HG03342 (cell line): ENCODE data around the gene CHST6.
"Not testable (repeated sequence)": the region's sequence is repeated elsewhere in the genome, so short reads cannot be mapped to it uniquely, and the experiment has no call there.

Experiments
- ATAC-seq: cut with Tn5 transposase; IDR thresholded peaks from one replicate; pipeline ENCODE4 v1.9.1; 2021; ENCODE audit warnings: mild to moderate bottlenecking, moderate library complexity; ENCODE audit not compliant: unreplicated experiment

Gene CHST6

DNA sequence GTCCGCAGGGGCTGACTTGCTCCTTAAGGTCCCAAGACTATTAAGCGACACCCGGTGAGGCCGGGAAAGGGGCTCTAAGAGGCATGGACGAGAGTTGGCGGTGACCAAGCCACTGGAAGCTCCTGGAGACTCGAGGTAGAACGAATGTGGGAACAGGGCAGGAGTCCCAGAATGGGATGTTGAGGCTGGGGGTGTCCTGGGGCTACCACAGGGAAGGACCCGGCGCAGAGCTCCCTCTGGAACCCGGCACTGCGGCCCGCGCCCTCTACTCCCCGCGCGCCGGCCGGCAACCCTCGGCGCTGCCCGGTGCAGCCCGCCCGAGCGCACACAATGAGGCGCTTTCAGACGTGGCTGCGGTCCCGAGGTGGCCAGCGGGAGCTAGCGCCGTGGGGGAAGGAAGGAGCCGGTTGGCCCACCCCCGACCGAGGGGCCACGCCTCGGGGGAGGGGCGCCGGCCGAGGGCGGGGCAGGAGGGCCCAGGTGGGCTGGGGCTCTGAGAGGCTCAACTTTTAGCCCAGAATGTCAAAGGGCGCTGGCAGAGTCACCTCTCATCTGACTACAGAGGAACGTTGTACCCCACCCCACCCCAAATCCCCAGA is at the start of gene CHST6:
CHST6 (minus strand) TSS at position 366 of the 599 bp plus-strand sequence. CDS start 15,613 bp downstream, outside the sequence.
- peak; percentile 59 for ATAC-seq

DNA sequence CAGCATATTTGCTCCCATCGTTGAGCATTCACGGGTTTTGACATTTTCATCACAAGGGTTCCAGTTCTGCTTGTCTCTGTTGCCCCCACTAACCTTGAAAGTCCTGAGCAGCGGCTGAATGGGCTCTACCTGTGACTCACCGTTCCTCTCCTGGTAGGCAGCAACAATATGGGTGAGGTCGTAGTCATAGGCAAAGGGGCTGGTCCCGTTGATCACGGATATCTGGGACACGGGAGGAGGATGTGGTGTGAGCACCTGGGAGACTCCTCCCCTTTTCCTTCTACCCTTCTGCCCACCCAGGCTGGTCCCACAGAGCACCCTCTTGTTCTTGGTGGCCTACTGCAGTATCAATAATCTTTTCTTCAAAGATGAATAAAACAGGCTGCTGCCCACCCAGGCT is 47.2 kb upstream of the CHST6 start:
- not testable (repeated sequence) for ATAC-seq

- no peak for ATAC-seq
Measured at GRCh38 chr16:75541236-75541635, 46.0 kb upstream of the CHST6 start.

- ATAC-seq, result not testable (repeated sequence)
Measured at GRCh38 chr16:75538882-75539565, 43.8 kb upstream of the CHST6 start.

DNA sequence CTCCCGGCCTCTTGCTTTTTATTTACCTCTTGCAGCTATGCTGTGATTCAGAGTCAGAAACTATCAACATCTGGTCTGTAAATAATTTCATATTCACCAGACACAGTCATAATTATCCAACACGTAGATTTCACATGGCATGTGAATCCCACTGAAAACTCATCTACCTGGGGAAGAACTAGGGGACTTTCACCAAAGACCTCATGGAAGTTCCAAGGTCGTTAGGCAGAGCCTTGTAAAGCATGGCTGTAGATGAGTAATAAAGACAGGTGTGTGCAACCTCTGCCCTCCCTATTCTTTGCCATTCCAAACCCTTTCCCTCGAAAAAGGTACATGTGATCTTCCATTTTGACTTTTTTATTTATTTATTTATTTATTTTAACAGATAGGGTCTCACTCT is 42.5 kb upstream of the CHST6 start:
- ATAC-seq, result no peak

- no peak for ATAC-seq
Measured at GRCh38 chr16:75535901-75536300, 40.7 kb upstream of the CHST6 start, which contains the start of gene CHST5. Gene CHST5 (minus strand): TSS chr16:75536108. CDS start chr16:75530384, 5,724 bp downstream.

GRCh38 chr16:75535211-75535843 is 40.1 kb upstream of the CHST6 start:
- no peak for ATAC-seq

DNA sequence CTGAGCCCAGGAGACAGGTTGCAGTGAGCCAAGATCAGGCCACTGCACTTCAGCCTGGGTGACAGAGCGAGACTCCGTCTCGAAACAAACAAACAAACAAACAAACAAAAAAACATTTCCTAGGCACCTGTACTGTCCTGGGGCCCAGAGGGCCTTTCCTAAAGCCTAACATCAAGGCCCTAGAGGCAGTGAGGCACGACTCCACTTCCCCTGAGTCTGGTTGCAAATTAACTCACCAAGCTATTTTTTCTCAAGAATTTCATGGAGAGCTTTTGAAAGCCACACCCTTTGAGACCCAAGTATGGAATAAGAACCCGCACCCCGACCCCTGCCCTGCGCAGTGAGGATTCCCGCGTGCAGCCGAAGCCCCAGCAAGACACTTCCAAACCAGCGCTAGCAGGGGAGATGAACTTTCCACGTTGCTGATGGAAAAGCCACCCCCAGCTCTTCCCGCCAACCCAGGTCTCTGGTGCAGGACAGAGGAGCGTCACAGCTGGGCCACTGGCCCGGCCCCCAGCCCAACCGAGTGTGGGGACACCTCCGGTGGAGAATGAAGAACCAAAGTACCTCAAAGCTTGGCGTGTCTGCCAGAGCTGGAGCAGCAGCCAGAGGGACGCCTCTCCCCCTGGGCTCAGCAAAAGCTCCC is 39.4 kb upstream of the CHST6 start:
- ATAC-seq, result no peak

GRCh38 chr16:75532791-75533190 is 37.5 kb upstream of the CHST6 start:
- no peak for ATAC-seq

DNA sequence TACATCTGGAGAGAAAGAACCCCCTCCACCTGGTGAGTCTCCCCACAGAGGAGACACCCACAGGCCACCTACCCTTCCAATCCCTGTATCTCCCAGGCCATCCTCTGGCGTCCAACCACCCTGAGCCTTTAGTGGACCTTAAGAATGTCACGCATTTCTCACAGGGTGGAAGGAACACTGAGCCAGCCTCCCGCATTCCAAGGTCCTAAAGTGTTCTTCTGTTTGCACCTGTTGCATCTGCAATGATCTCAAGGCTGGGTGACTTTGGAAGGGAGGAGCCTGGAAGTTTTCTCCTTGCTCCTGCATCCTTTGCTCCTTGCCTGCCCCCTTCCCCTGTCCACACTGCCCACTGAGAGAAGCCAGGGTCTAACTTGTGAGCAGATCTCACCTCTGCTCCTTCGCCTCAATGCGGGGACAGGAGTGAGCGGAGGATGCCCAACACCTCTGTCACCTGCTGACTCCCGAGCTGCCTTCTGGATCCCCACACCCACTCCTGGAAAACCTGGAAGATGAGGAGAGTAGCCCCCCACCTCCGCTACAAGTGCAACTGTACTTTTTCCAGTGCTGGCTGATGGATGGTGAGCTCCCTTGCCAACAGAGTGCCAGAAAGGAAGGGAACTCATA is 37.0 kb upstream of the CHST6 start:
- ATAC-seq, result no peak

DNA sequence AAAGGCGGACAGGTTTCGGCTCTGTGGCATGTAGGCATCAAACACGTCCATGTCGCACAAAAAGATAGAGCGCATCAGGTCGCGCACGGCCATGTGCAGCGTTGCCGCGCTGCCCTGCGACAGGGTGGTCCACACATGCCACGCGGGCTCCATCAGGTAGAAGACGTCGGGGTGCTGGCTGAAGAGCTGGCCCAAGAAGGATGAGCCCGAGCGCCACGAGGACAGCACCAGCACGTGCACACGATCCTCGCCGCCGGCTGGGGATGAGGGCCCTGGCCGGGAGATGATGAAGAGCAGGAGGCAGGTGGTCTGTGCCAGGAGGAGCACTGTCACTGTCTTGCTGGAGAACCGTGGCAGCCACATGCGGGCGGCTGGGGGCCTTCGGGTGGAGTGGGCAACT is 34.7 kb upstream of the CHST6 start:
- no peak for ATAC-seq

DNA sequence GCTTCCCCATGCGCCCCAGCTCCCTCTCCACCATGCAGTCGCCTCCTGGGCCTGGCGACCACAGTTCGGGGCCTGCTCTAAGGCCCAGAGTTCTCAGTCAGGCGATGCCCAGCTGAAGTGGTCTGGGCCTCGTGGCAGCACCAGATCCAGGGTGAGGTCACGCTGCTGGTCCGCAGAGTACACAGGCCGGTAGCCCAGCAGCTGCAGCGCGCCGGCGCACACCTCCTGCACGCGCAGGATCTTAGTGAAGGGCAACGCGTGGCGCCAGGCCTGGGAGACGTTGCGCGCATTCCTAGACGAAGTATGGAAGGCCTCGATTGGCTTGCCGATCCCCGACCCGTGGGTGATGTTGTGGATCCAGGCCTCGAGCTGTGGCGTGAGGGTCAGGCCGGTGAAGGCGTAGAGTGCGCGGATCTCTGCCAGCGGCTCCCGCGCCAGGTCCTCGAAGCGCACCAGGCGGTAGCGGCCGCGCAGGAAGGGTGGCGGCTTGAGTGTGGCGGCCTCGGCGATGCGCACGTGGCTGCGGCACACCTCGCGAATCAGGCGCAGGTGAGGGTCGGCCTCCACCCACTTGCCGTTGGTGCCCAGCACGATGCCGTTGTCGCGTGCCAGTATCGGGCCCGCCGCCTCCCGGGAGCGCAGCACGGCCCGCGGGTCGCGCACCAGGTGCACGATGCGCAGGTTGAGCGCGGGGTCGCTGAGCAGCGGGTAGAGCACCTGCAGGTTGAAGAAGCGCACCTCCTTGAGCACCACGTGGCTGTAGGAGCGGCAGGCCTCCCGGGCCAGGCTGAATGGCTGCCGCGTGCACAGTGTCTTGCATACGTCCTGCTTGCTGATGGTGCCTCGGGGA is 34.0 kb upstream of the CHST6 start:
- ATAC-seq, result no peak

- ATAC-seq, result no peak
Measured at GRCh38 chr16:75527825-75528299, 32.6 kb upstream of the CHST6 start.

DNA sequence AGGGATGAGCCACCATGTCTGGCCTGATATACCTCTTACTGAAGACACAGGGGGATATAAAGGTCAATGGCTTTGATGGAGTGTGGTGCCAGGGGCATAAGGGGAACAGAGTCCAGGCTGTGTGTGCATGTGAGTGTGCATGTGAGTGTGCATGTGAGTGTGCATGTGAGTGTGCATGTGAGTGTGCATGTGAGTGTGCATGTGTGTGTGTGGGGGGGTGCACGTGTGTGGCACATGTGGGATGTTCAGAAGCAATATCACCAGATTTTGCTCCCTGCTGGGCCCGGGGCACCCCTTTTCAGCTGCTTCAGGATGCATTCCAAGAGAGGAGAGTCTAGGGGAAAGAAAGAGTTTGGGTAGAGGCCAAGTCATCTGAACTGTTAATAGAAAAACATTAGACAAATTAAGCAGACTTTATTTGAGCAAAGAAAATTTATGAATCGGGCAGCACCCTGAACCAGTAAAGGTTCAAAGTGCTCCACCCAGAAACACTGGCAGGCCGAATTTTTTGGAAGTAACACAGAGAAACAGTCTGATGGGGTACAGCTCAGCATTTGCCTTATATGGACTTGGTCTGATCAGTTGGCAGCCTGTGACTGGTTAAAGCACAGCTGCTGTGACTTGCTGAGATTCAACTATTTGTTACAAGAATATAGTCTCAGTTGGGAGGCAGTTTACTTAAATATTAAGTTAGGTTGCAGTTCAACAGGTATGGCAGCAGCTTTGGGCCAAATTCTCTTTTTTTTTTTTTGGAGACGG is 31.0 kb upstream of the CHST6 start:
- no peak for ATAC-seq

DNA sequence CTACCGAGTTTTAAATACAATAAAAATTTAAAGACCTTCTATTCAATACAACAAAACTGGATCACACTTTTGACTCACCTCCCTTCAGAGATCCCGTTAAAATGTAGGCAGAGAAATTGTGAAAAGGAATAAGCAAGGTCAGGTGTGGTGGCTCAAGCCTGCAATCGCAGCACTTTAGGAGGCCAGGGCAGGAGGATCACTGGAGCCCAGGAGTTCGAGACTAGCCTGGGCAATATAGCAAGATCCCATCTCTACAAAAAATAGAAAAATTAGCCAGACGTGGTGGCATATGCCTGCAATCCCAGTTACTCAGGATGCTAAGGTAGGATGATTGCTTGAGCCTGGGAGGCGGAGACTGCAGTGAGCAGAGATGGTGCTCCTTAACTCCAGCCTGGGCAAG is 23.9 kb upstream of the CHST6 start:
- no peak for ATAC-seq

- ATAC-seq, result peak; percentile 27
Measured at GRCh38 chr16:75516189-75516966, 21.1 kb upstream of the CHST6 start.

- no peak for ATAC-seq
Measured at GRCh38 chr16:75514296-75514695, 19.1 kb upstream of the CHST6 start.

DNA sequence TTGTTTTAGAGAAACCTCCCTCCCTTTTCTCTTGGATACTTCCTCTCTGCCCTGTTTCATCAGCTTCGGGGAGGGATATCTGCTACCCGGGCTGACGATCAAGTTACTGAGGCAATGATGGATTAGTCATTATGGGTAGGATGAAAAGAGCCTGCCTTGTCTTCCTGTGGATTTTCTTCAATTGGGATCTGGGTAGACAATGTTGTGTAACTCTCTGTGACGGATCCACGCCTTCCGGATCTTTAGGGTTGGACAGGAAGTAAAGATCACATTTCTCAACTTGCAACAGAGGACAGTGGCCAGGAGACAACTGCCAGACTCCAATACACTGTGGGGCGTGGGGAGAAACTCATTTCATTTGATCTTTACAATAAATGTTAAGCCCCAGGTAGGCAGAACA is 11.3 kb upstream of the CHST6 start:
- ATAC-seq, result no peak

DNA sequence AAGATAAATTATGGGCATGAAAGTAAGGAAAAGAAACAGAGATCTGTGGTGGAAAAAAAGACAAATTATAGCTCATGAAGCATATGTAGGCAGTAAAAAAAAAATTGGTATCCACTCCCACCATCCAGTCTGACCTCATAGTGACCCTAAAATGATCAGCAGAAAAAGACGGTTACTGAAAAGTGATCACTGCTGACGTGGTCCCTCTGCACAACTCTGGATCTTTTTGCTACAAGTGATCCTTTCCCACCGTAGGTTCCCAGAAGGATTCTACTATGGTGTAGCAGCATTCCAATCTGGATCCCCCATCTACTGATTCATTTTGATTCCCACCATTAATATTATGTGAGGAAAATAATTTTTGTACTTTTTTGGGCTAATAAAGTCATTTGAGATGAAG is 10.9 kb upstream of the CHST6 start:
- no peak for ATAC-seq
